ENCODE results near the gene PLEKHA6. TPM values are rescaled to one million over a fixed set of nuclear protein-coding genes. Genes with fewer than 3 reads are reported as not detected.

PLEKHA6 gene
- total RNA-seq, 1 donor from 2014 or later = 15.4 TPM

- no peaks in the 10 kb centered on the region for H3K27me3 ChIP-seq (ENCODE audit: control insufficient read depth, insufficient read depth, low read length)
- H3K36me3 ChIP-seq (ENCODE audit: control insufficient read depth, insufficient read depth, low read length) = no peaks in the 10 kb centered on the region
- DNase-seq (ENCODE audit: low read depth) = no peak
- TF ChIP-seq CTCF (IDR thresholded peaks at IDR 0.05; ENCODE audit: insufficient read depth, low read length, poor library complexity, severe bottlenecking) = no peak
- no peak overlapping the region for H3K4me3 ChIP-seq (ENCODE audit: low read depth, low read length)
Observed at GRCh38 chr1:204325944-204326343, 33.8 kb downstream of the PLEKHA6 start.

- peak; percentile 71 for DNase-seq (ENCODE audit: low read depth)
- no peak for TF ChIP-seq CTCF (IDR thresholded peaks at IDR 0.05; ENCODE audit: insufficient read depth, low read length, poor library complexity, severe bottlenecking)
- no peaks in the 10 kb centered on the region for H3K27me3 ChIP-seq (ENCODE audit: control insufficient read depth, insufficient read depth, low read length)
- H3K36me3 ChIP-seq (ENCODE audit: control insufficient read depth, insufficient read depth, low read length) = no peaks in the 10 kb centered on the region
- H3K4me3 ChIP-seq (ENCODE audit: low read depth, low read length) = no peak overlapping the region
Observed at GRCh38 chr1:204323887-204324286, 35.8 kb downstream of the PLEKHA6 start.

GRCh38 chr1:204322339-204322868 lies 37.3 kb downstream of the PLEKHA6 start:
- Histone ChIP-seq H3K36me3 (ENCODE audit: control insufficient read depth, insufficient read depth, low read length) (no peaks in the 10 kb centered on the region), H3K4me3 (ENCODE audit: low read depth, low read length) (no peak overlapping the region), H3K27me3 (ENCODE audit: control insufficient read depth, insufficient read depth, low read length) (no peaks in the 10 kb centered on the region)
- no peak for DNase-seq (ENCODE audit: low read depth)
- no peak for TF ChIP-seq CTCF (IDR thresholded peaks at IDR 0.05; ENCODE audit: insufficient read depth, low read length, poor library complexity, severe bottlenecking)

GRCh38 chr1:204321665-204322064 lies 38.1 kb downstream of the PLEKHA6 start:
- no peak for DNase-seq (ENCODE audit: low read depth)
- H3K27me3 ChIP-seq (ENCODE audit: control insufficient read depth, insufficient read depth, low read length) = no peaks in the 10 kb centered on the region
- H3K4me3 ChIP-seq (ENCODE audit: low read depth, low read length) = no peak overlapping the region
- no peak for TF ChIP-seq CTCF (IDR thresholded peaks at IDR 0.05; ENCODE audit: insufficient read depth, low read length, poor library complexity, severe bottlenecking)
- no peaks in the 10 kb centered on the region for H3K36me3 ChIP-seq (ENCODE audit: control insufficient read depth, insufficient read depth, low read length)

GRCh38 chr1:204321051-204321450 lies 38.7 kb downstream of the PLEKHA6 start:
- H3K36me3 ChIP-seq (ENCODE audit: control insufficient read depth, insufficient read depth, low read length) = no peaks in the 10 kb centered on the region
- H3K4me3 ChIP-seq (ENCODE audit: low read depth, low read length) = no peak overlapping the region
- H3K27me3 ChIP-seq (ENCODE audit: control insufficient read depth, insufficient read depth, low read length) = no peaks in the 10 kb centered on the region
- no peak for DNase-seq (ENCODE audit: low read depth)
- TF ChIP-seq CTCF (IDR thresholded peaks at IDR 0.05; ENCODE audit: insufficient read depth, low read length, poor library complexity, severe bottlenecking) = no peak

GRCh38 chr1:204320382-204320804 lies 39.3 kb downstream of the PLEKHA6 start:
- no peak overlapping the region for H3K4me3 ChIP-seq (ENCODE audit: low read depth, low read length)
- DNase-seq (ENCODE audit: low read depth) = no peak

More at GRCh38 chr1:204320382-204320804, 39.3 kb downstream of the PLEKHA6 start:
- no peaks in the 10 kb centered on the region for H3K27me3 ChIP-seq (ENCODE audit: control insufficient read depth, insufficient read depth, low read length)
- no peak for TF ChIP-seq CTCF (IDR thresholded peaks at IDR 0.05; ENCODE audit: insufficient read depth, low read length, poor library complexity, severe bottlenecking)
- H3K36me3 ChIP-seq (ENCODE audit: control insufficient read depth, insufficient read depth, low read length) = no peaks in the 10 kb centered on the region

Data from kidney epithelial cell (primary cell).